GM23338 (cell line): ENCODE measurements around the gene SETD1A. TPM values are rescaled to one million over a fixed set of nuclear protein-coding genes. Genes with fewer than 3 reads are reported as not detected.

Source experiments
- ATAC-seq: fragments of 200-7000 bp; cut with Tn5 transposase; 3 replicates; pipeline ENCODE4 v1.9.1; 2020
- DNase-seq: peaks from one replicate; pipeline ENCODE4 v3.0.0-alpha.2; 2015; ENCODE audit warnings: low spot score
- H2AFZ ChIP-seq: fragments of 200-600 bp; sonication (generic); 2 replicates; pipeline ENCODE4 v1.8.0; 2016; ENCODE audit warnings: antibody characterized with exemption, mild to moderate bottlenecking, moderate library complexity
- H3F3A ChIP-seq: fragments of 200-600 bp; sonication (generic); replicated peaks from 2 replicates; pipeline ENCODE4 v1.8.0; 2017; ENCODE audit warnings: antibody characterized with exemption, mixed run types, low read depth
- H3K27ac ChIP-seq: fragments of 200-600 bp; sonication (generic); 2 replicates; pipeline ENCODE4 v1.6.1; 2016; ENCODE audit warnings: low read depth
- H3K27me3 ChIP-seq: fragments of 200-600 bp; sonication (generic); 2 replicates; pipeline ENCODE4 v1.8.0; 2016; ENCODE audit warnings: mild to moderate bottlenecking, mixed run types, moderate library complexity; ENCODE audit not compliant: insufficient read depth
- H3K36me3 ChIP-seq: fragments of 200-600 bp; sonication (generic); 2 replicates; pipeline ENCODE4 v1.8.0; 2016; ENCODE audit warnings: mild to moderate bottlenecking; ENCODE audit not compliant: insufficient read depth
- H3K4me1 ChIP-seq: fragments of 200-600 bp; sonication (generic); 2 replicates; pipeline ENCODE4 v1.8.0; 2016; ENCODE audit warnings: mild to moderate bottlenecking, moderate library complexity; ENCODE audit not compliant: insufficient read depth
- H3K4me2 ChIP-seq: fragments of 200-600 bp; sonication (generic); 2 replicates; pipeline ENCODE4 v1.7.1; 2017; ENCODE audit warnings: mixed run types
- H3K4me3 ChIP-seq: fragments of 200-600 bp; sonication (generic); 2 replicates; pipeline ENCODE4 v1.6.1; 2016; ENCODE audit warnings: mixed run types
- H3K79me2 ChIP-seq: fragments of 200-600 bp; sonication (generic); replicated peaks from 2 replicates; pipeline ENCODE4 v1.8.0; 2017; ENCODE audit warnings: mild to moderate bottlenecking; ENCODE audit not compliant: insufficient read depth
- H3K9me2 ChIP-seq: fragments of 200-600 bp; sonication (generic); 2 replicates; pipeline ENCODE4 v1.8.0; 2017; ENCODE audit not compliant: insufficient read depth
- H4K20me1 ChIP-seq: fragments of 200-600 bp; sonication (generic); replicated peaks from 2 replicates; pipeline ENCODE4 v1.8.0; 2017; ENCODE audit warnings: mild to moderate bottlenecking; ENCODE audit not compliant: insufficient read depth
- H3K27ac Mint-ChIP-seq: 2 replicates; pipeline ENCODE4 v1.8.0; 2020; ENCODE audit warnings: inconsistent platforms, mild to moderate bottlenecking, moderate library complexity, mixed read lengths
- H3K27me3 Mint-ChIP-seq: 3 replicates; pipeline ENCODE4 v1.8.0; 2022; ENCODE audit warnings: low read depth, mild to moderate bottlenecking, moderate library complexity, mixed read lengths, inconsistent platforms; ENCODE audit not compliant: insufficient read depth, poor library complexity
- H3K36me3 Mint-ChIP-seq: 3 replicates; pipeline ENCODE4 v1.8.0; 2021; ENCODE audit warnings: low read depth, mild to moderate bottlenecking, inconsistent platforms, moderate library complexity, mixed read lengths
- H3K4me1 Mint-ChIP-seq: 3 replicates; pipeline ENCODE4 v1.8.0; 2020; ENCODE audit warnings: mild to moderate bottlenecking, inconsistent platforms, mixed read lengths
- H3K4me3 Mint-ChIP-seq: 3 replicates; pipeline ENCODE4 v1.8.0; 2021; ENCODE audit warnings: moderate library complexity, mild to moderate bottlenecking, inconsistent platforms, mixed read lengths
- H3K9me3 Mint-ChIP-seq: 3 replicates; pipeline ENCODE4 v1.8.0; 2020; ENCODE audit warnings: moderate library complexity, mild to moderate bottlenecking, inconsistent platforms, mixed read lengths
- EZH2 ChIP-seq: fragments of 200-600 bp; sonication (generic); IDR thresholded peaks from one replicate; pipeline ENCODE4 v1.8.0; 2017; ENCODE audit warnings: antibody characterized with exemption, mild to moderate bottlenecking, low read depth; ENCODE audit not compliant: unreplicated experiment
- JUNB ChIP-seq: IDR thresholded peaks from one replicate; pipeline ENCODE4 v1.6.1; 2016; ENCODE audit warnings: antibody characterized with exemption; ENCODE audit not compliant: unreplicated experiment
- NANOG ChIP-seq: IDR thresholded peaks from 2 replicates; pipeline ENCODE4 v1.6.1; 2016; ENCODE audit warnings: antibody characterized with exemption, borderline replicate concordance
- STAT1 ChIP-seq: IDR thresholded peaks from one replicate; pipeline ENCODE4 v1.6.1; 2016; ENCODE audit warnings: antibody characterized with exemption; ENCODE audit not compliant: unreplicated experiment
- ZNF114 ChIP-seq: fragments of 250-450 bp; sonication (Bioruptor Pico); IDR thresholded peaks from 2 replicates; pipeline ENCODE4 v1.5.0; 2020; ENCODE audit warnings: mild to moderate bottlenecking, moderate library complexity
- polyA plus RNA-seq: library from polyadenylated mRNA; unstranded; fragments of >200 nt; fragmentation: Nextera tagmentation; extraction: Ambion mirVana; gene quantifications from 2 replicates; pipeline ENCODE4 v1.2.1, GENCODE V29; 2016
- total RNA-seq: library from RNA; depleted of rRNA; stranded (reverse); fragments of >200 nt; shearing (Covaris generic); gene quantifications from 2 replicates; pipeline ENCODE4 v1.2.3, GENCODE V29; 2014
- TF ChIP-seq, protein P1 (sequence below): IDR thresholded peaks from one replicate; pipeline ENCODE4 v1.6.1; 2018; ENCODE audit warnings: antibody characterized with exemption; ENCODE audit not compliant: unreplicated experiment
- TF ChIP-seq, protein P2 (sequence below): fragments of 250-450 bp; sonication (Bioruptor Pico); IDR thresholded peaks from 2 replicates; pipeline ENCODE4 v1.5.0; 2020; ENCODE audit warnings: mild to moderate bottlenecking, moderate library complexity
- TF ChIP-seq, protein P3 (sequence below): IDR thresholded peaks from 2 replicates; pipeline ENCODE4 v1.6.1; 2016; ENCODE audit warnings: antibody characterized with exemption

The SETD1A gene
- total and polyA plus RNA-seq, 2 experiments from 2014 or later = 10.8 to 21.9 TPM

DNA sequence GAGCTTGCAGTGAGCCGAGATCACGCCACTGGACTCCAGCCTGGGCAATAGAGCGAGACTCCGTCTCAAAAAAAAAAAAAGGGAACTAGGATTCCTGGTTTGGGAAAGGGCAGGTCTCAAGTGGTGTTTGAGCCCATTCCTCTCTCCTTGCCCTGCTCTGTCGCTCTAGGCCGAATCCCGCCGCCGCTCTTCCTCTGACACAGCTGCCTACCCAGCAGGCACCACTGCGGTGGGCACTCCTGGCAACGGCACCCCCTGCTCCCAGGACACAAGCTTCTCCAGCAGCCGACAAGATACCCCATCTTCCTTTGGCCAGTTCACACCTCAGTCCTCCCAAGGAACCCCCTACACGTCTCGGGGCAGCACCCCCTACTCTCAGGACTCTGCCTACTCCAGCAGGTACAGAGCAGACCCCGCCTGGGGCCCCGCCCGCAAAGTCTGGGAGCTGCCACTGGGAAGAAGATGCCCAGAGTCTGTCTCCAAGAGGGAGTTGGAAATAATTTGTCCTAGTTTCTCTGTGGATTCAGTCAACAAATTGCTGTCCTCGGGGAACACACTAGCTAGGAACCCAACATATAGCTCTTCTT lies 6.5 kb downstream of the SETD1A start (continued):
- TF ChIP-seq, protein P1, sequence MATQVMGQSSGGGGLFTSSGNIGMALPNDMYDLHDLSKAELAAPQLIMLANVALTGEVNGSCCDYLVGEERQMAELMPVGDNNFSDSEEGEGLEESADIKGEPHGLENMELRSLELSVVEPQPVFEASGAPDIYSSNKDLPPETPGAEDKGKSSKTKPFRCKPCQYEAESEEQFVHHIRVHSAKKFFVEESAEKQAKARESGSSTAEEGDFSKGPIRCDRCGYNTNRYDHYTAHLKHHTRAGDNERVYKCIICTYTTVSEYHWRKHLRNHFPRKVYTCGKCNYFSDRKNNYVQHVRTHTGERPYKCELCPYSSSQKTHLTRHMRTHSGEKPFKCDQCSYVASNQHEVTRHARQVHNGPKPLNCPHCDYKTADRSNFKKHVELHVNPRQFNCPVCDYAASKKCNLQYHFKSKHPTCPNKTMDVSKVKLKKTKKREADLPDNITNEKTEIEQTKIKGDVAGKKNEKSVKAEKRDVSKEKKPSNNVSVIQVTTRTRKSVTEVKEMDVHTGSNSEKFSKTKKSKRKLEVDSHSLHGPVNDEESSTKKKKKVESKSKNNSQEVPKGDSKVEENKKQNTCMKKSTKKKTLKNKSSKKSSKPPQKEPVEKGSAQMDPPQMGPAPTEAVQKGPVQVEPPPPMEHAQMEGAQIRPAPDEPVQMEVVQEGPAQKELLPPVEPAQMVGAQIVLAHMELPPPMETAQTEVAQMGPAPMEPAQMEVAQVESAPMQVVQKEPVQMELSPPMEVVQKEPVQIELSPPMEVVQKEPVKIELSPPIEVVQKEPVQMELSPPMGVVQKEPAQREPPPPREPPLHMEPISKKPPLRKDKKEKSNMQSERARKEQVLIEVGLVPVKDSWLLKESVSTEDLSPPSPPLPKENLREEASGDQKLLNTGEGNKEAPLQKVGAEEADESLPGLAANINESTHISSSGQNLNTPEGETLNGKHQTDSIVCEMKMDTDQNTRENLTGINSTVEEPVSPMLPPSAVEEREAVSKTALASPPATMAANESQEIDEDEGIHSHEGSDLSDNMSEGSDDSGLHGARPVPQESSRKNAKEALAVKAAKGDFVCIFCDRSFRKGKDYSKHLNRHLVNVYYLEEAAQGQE = no peak
- TF ChIP-seq NANOG (no peak), STAT1 (no peak)

DNA sequence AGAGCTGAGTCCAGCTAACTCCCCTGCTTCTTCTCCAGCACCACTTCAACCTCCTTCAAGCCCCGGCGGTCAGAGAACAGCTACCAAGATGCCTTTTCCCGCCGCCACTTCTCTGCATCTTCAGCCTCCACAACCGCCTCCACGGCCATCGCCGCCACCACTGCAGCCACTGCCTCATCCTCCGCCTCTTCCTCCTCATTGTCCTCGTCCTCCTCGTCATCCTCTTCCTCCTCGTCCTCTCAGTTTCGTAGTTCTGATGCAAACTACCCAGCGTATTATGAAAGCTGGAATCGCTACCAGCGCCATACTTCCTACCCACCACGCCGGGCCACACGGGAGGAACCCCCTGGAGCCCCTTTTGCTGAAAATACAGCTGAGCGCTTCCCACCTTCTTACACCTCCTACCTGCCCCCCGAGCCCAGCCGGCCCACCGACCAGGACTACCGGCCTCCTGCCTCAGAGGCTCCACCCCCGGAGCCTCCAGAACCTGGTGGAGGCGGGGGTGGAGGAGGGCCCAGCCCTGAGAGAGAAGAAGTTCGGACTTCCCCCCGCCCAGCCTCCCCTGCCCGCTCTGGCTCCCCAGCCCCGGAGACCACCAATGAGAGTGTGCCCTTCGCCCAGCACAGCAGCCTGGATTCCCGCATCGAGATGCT lies 7.1 kb downstream of the SETD1A start:
- Histone ChIP-seq H3K4me2 (no peak overlapping the region), H3K36me3 (peaks cover 55% of the 10 kb centered on the region), H3K27me3 (no peaks in the 10 kb centered on the region), H4K20me1 (peaks cover 27% of the 10 kb centered on the region), H2AFZ (no peak overlapping the region), H3K4me3 (no peak overlapping the region), H3F3A (0 out of 2 replicates have a peak, but pooled peaks cover 5% of the 10 kb centered on the region), H3K79me2 (peaks cover 24% of the 10 kb centered on the region), H3K4me1 (no peaks in the 10 kb centered on the region), H3K27ac (no peak overlapping the region), H3K9me2 (no peaks in the 10 kb centered on the region)
- H3K27ac Mint-ChIP-seq = no peak overlapping the region
- DNase-seq (no peak), ATAC-seq (no peak)
- H3K9me3 Mint-ChIP-seq = no peaks in the 10 kb centered on the region
- H3K4me3 Mint-ChIP-seq = no peak overlapping the region; the same call in 2 of the 3 replicates
- H3K4me1 Mint-ChIP-seq = no peaks in the 10 kb centered on the region; the same call in 2 of the 3 replicates
- H3K36me3 Mint-ChIP-seq = peaks cover 90% of the 10 kb centered on the region
- peaks cover 4% of the 10 kb centered on the region for H3K27me3 Mint-ChIP-seq
- TF ChIP-seq NANOG = no peak
- TF ChIP-seq, protein P2, sequence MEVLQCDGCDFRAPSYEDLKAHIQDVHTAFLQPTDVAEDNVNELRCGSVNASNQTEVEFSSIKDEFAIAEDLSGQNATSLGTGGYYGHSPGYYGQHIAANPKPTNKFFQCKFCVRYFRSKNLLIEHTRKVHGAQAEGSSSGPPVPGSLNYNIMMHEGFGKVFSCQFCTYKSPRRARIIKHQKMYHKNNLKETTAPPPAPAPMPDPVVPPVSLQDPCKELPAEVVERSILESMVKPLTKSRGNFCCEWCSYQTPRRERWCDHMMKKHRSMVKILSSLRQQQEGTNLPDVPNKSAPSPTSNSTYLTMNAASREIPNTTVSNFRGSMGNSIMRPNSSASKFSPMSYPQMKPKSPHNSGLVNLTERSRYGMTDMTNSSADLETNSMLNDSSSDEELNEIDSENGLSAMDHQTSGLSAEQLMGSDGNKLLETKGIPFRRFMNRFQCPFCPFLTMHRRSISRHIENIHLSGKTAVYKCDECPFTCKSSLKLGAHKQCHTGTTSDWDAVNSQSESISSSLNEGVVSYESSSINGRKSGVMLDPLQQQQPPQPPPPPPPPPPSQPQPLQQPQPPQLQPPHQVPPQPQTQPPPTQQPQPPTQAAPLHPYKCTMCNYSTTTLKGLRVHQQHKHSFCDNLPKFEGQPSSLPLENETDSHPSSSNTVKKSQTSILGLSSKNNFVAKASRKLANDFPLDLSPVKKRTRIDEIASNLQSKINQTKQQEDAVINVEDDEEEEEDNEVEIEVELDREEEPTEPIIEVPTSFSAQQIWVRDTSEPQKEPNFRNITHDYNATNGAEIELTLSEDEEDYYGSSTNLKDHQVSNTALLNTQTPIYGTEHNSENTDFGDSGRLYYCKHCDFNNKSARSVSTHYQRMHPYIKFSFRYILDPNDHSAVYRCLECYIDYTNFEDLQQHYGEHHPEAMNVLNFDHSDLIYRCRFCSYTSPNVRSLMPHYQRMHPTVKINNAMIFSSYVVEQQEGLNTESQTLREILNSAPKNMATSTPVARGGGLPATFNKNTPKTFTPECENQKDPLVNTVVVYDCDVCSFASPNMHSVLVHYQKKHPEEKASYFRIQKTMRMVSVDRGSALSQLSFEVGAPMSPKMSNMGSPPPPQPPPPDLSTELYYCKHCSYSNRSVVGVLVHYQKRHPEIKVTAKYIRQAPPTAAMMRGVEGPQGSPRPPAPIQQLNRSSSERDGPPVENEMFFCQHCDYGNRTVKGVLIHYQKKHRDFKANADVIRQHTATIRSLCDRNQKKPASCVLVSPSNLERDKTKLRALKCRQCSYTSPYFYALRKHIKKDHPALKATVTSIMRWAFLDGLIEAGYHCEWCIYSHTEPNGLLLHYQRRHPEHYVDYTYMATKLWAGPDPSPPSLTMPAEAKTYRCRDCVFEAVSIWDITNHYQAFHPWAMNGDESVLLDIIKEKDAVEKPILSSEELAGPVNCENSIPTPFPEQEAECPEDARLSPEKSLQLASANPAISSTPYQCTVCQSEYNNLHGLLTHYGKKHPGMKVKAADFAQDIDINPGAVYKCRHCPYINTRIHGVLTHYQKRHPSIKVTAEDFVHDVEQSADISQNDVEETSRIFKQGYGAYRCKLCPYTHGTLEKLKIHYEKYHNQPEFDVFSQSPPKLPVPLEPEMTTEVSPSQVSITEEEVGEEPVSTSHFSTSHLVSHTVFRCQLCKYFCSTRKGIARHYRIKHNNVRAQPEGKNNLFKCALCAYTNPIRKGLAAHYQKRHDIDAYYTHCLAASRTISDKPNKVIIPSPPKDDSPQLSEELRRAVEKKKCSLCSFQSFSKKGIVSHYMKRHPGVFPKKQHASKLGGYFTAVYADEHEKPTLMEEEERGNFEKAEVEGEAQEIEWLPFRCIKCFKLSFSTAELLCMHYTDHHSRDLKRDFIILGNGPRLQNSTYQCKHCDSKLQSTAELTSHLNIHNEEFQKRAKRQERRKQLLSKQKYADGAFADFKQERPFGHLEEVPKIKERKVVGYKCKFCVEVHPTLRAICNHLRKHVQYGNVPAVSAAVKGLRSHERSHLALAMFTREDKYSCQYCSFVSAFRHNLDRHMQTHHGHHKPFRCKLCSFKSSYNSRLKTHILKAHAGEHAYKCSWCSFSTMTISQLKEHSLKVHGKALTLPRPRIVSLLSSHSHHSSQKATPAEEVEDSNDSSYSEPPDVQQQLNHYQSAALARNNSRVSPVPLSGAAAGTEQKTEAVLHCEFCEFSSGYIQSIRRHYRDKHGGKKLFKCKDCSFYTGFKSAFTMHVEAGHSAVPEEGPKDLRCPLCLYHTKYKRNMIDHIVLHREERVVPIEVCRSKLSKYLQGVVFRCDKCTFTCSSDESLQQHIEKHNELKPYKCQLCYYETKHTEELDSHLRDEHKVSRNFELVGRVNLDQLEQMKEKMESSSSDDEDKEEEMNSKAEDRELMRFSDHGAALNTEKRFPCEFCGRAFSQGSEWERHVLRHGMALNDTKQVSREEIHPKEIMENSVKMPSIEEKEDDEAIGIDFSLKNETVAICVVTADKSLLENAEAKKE (CRISPR knock-in tag) = no peak
- TF ChIP-seq EZH2 = no peak
- no peak for TF ChIP-seq JUNB
- TF ChIP-seq, protein P3, sequence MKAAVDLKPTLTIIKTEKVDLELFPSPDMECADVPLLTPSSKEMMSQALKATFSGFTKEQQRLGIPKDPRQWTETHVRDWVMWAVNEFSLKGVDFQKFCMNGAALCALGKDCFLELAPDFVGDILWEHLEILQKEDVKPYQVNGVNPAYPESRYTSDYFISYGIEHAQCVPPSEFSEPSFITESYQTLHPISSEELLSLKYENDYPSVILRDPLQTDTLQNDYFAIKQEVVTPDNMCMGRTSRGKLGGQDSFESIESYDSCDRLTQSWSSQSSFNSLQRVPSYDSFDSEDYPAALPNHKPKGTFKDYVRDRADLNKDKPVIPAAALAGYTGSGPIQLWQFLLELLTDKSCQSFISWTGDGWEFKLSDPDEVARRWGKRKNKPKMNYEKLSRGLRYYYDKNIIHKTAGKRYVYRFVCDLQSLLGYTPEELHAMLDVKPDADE = no peak
- TF ChIP-seq ZNF114 (CRISPR knock-in tag) = no peak
- TF ChIP-seq, protein P1 = no peak
